Heart right ventricle (tissue), 16 donors: ENCODE data around the gene EBNA1BP2. TPM values are rescaled to one million over a fixed set of nuclear protein-coding genes. Genes with fewer than 3 reads are reported as not detected.
"Not testable (repeated sequence)": the region's sequence is repeated elsewhere in the genome, so short reads cannot be mapped to it uniquely, and the experiment has no call there.

Source experiments
- ATAC-seq, 8 donors: fragments of 200-7000 bp; cut with Tn5 transposase; one replicate each; pipeline ENCODE4 v1.9.1; 2020; ENCODE audit warnings: mild to moderate bottlenecking in 8 of 8, moderate library complexity in 8 of 8, moderate number of reproducible peaks in 1 of 8
- DNase-seq, 2 donors: peaks; one replicate each; pipeline ENCODE4 v3.0.0-alpha.2; 2020
- H3K27ac ChIP-seq, 10 donors: fragments of 200-600 bp; sonication (generic) in 2 of 10; one replicate each; pipeline versions ENCODE4 v1.5.0 to v1.8.0; 2020 to 2022; ENCODE audit warnings: mild to moderate bottlenecking in 3 of 10
- H3K27me3 ChIP-seq, 7 donors: fragments of 200-600 bp; one replicate each; pipeline ENCODE4 v1.8.0; 2021 to 2022; ENCODE audit warnings: mild to moderate bottlenecking in 2 of 7
- H3K36me3 ChIP-seq, 9 donors: fragments of 200-600 bp; sonication (generic) in 1 of 9; one replicate each; pipeline versions ENCODE4 v1.5.0 to v1.8.0; 2020 to 2022; ENCODE audit warnings: mild to moderate bottlenecking in 2 of 9
- H3K4me1 ChIP-seq, 9 donors: fragments of 200-600 bp; sonication (generic) in 1 of 9; one replicate each; pipeline versions ENCODE4 v1.5.0 to v1.8.0; 2020 to 2022; ENCODE audit warnings: mild to moderate bottlenecking in 4 of 9
- H3K4me3 ChIP-seq, 10 donors: fragments of 200-600 bp; sonication (generic) in 2 of 10; one replicate each; pipeline versions ENCODE4 v1.5.0 to v1.8.0; 2020 to 2022; ENCODE audit warnings: mild to moderate bottlenecking in 7 of 10, moderate library complexity in 2 of 10
- H3K9me3 ChIP-seq, 11 donors: fragments of 200-600 bp in 10 of 11; sonication (generic) in 2 of 11; one replicate each; pipeline versions ENCODE4 v1.5.0 to v1.8.0; 2013 to 2022; ENCODE audit warnings: mild to moderate bottlenecking in 2 of 11, control low read depth in 1 of 11, moderate library complexity in 1 of 11
- WGBS, 2 donors: extraction: QIAGEN DNeasy Blood & Tissue Kit; methylation state at CpG; one replicate each; pipeline ENCODE4 v1.1.7; 2013; ENCODE audit warnings: inconsistent platforms in 1 of 2; 5-methylcytosine and 5-hydroxymethylcytosine counted together
- intact Hi-C, 10 donors: fragments of 100-400 bp; cut with DNase I; formaldehyde crosslinking; loops; one replicate each; pipeline versions ENCODE4 v1.11.1 to v1.14.2; 2022
- microRNA-seq, 2 donors: library from miRNA; unstranded; fragments of <30 nt; microRNA quantifications; one replicate each; pipeline ENCODE4 v1.2.0, GENCODE V29; 2021
- polyA plus RNA-seq, 2 donors: library from polyadenylated mRNA; stranded (reverse); fragments of 200-250 nt; gene quantifications; one replicate each; pipeline ENCODE4 v1.2.3, GENCODE V29; 2013
- total RNA-seq, 10 donors: library from RNA; stranded (reverse); fragmentation: NEBNext Ultra II Directional in 3 of 10; extraction: Animal tissue kit (Norgen Biotek cat#: 25700) in 3 of 10; gene quantifications; one replicate each; pipeline versions ENCODE4 v1.2.1 to v1.2.4, GENCODE V29; 2021 to 2023
- TF ChIP-seq, protein P1 (sequence below), 9 donors: fragments of 200-600 bp; sonication (generic) in 2 of 9; IDR thresholded peaks; one replicate each; pipeline versions ENCODE4 v1.5.0 to v1.8.0; 2021 to 2022; ENCODE audit warnings: antibody characterized with exemption in 9 of 9, mild to moderate bottlenecking in 5 of 9, moderate library complexity in 1 of 9
- donor health status: Arrhythmogenic right ventricular cardiomyopathy.
- donor health status: ischemic (EF 13 %, LVEDD 7.1; RV severe dilation, severe dysfunction).
- donor health status: healthy with polysubstance abuse.
- donor health status: DM: no; HTN: yes; CAD: no.
- donor health status: DM: no; HTN: no; CAD: no.
- donor health status: ischemic (EF 25% LVEDD 6.9; RV normal size, moderate dysfunction).
- donor health status: ischemic (EF 25% LVEDD 5.7; RV mildly dilated, moderate dysfunction).
- donor health status: healthy.
- donor health status: DM: yes; HTN: yes; CAD: no.
- donor health status: Ischemic cardiomyopathy.
- donor health status: ischemic (EF 35%, LVEDD 5.7; RV mildly dilated, moderate dysfunction).
- donor health status: nonischemic (EF 11% LVEDD 7.7; RV severe dilation, severe dysfunction).
- donor health status: DM: yes; HTN: yes; CAD: no.
- donor health status: PGD.
- donor health status: ischemic (EF 29% LVEDD 5.4; RV normal size, mild dysfunction).
- donor health status: nonischemic (EF 23%, LVEDD 6.1; RV moderate dilation, normal function).

Gene EBNA1BP2
- total and polyA plus RNA-seq, 12 donors, result 18.8 to 121 (median 25.9) TPM

DNA sequence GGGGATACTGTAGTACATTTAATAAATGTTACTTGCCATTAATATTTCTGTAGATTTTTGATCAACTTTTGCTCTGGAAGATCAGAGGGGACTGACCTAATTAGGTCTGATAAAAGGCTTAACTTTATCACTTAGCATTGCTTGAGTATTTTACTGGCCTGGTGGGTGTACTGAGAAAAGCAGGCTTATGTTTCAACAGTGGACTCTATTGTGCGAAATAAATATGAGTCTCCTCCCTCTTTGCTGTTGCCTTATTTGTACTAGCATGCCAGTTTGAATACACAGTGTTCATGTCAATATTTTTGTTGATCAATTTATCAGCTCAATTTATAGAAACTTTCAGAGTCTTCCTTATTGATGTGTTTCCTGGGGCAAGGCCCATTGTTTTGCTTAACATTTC lies 49.1 kb downstream of the EBNA1BP2 start:
- Histone ChIP-seq H3K4me3 (no peak overlapping the region), H3K27me3 (peaks cover 0 to 29% (median 8%) of the 10 kb centered on the region in 7 donors), H3K27ac (no peak overlapping the region), H3K9me3 (no peaks in the 10 kb centered on the region), H3K4me1 (no peaks in the 10 kb centered on the region), H3K36me3 (no peaks in the 10 kb centered on the region)
- intact Hi-C loops, result no loop called here
- TF ChIP-seq, protein P1, sequence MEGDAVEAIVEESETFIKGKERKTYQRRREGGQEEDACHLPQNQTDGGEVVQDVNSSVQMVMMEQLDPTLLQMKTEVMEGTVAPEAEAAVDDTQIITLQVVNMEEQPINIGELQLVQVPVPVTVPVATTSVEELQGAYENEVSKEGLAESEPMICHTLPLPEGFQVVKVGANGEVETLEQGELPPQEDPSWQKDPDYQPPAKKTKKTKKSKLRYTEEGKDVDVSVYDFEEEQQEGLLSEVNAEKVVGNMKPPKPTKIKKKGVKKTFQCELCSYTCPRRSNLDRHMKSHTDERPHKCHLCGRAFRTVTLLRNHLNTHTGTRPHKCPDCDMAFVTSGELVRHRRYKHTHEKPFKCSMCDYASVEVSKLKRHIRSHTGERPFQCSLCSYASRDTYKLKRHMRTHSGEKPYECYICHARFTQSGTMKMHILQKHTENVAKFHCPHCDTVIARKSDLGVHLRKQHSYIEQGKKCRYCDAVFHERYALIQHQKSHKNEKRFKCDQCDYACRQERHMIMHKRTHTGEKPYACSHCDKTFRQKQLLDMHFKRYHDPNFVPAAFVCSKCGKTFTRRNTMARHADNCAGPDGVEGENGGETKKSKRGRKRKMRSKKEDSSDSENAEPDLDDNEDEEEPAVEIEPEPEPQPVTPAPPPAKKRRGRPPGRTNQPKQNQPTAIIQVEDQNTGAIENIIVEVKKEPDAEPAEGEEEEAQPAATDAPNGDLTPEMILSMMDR (IDR thresholded peaks at IDR 0.05), result no peak
- DNase-seq (no peak), ATAC-seq (no peak)
- 94% methylated on average over 1 of the region's 1 CpG for WGBS, 2 donors

DNA sequence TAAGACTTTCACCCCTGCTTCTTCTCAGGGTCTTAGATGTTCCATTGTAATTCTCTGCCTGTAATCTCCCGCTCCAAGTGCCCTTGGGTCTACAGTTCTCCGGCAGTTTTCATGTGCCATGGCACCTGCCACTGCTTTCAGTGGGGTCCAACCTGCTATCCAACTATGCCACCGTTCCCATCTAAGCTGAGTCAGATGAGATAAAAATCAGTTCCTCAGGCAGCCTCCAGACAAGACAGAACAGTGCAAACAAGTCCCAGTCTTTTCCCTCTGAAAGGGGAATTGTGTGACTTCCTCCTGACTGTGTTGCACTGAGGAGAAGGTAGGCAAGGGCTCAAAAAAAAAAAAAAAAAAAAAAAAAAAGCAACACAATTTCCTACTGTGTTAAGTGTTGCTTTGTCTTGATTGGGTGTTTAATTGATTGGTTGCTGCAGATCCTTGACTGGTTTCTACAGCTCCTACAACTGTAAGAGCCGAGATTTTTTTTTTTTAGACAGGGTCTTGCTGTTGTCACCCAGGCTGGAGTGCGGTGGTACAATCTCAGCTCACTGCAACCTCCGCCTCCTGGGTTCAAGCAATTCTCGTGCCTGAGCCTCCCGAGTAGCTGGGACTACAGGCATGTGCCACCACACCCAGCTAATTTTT lies 50.7 kb downstream of the EBNA1BP2 start:
- Histone ChIP-seq H3K4me1 (no peaks in the 10 kb centered on the region), H3K27me3 (peaks cover 0 to 18% (median 8%) of the 10 kb centered on the region in 7 donors), H3K9me3 (no peaks in the 10 kb centered on the region), H3K27ac (no peak overlapping the region), H3K4me3 (no peak overlapping the region), H3K36me3 (no peaks in the 10 kb centered on the region)
- TF ChIP-seq, protein P1 (IDR thresholded peaks at IDR 0.05), result no peak
- WGBS, 2 donors, result 87% methylated on average over 8 of the region's 8 CpGs
- DNase-seq (no peak), ATAC-seq (no peak)
- intact Hi-C loops, result no loop called here

DNA sequence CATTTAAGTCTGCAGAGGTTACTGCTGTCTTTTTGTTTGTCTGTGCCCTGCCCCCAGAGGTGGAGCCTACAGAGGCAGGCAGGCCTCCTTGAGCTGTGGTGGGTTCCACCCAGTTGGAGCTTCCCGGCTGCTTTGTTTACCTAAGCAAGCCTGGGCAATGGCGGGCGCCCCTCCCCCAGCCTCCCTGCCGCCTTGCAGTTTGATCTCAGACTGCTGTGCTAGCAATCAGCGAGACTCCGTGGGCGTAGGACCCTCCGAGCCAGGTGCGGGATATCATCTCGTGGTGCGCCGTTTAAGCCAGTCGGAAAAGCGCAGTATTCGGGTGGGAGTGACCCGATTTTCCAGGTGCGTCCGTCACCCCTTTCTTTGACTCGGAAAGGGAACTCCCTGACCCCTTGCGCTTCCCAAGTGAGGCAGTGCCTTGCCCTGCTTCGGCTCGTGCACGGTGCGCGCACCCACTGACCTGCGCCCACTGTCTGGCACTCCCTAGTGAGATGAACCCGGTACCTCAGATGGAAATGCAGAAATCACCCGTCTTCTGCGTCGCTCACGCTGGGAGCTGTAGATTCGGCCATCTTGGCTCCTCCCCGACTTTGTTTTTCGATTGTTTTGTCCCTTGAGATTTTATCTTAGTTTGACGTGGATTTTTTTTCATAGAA lies 52.0 kb downstream of the EBNA1BP2 start:
- H3K9me3 ChIP-seq, ATAC-seq, H3K36me3 ChIP-seq, DNase-seq, H3K4me1 ChIP-seq, intact Hi-C loops, H3K4me3 ChIP-seq, H3K27ac ChIP-seq: not testable (repeated sequence)
- WGBS, 2 donors, result 77% methylated on average over 23 to 32 of the region's 35 CpGs
- peaks cover 0 to 18% (median 8%) of the 10 kb centered on the region in 7 donors for H3K27me3 ChIP-seq

Small RNA genes within 50 kb of the gene (microRNA-seq; reads per million reads assigned to microRNA genes)
- gene MIR6733, result 0.51 to 0.60 reads per million in 2 donors

Other genes with a start within 250 kb of the EBNA1BP2 start
- 10 to 100 TPM in 9 of 10 donors, 1 to 10 TPM in 1; 8.2 to 63.7 (median 28.9) TPM for gene SLC2A1, start 213.4 kb downstream of the EBNA1BP2 start, total RNA-seq
- 10 to 100 TPM in 1 of 2 donors, 1 to 10 TPM in 1; 6.7 to 98.7 TPM for gene SLC2A1, start 213.4 kb downstream of the EBNA1BP2 start, polyA plus RNA-seq
- under 1 TPM in 5 of 10 donors, not detected in 5; 0.10 to 0.35 (median 0.16) TPM for gene CFAP57, start within 50 bp of the EBNA1BP2 start, total RNA-seq
- under 1 TPM; 0.09 to 0.29 TPM for gene CFAP57, start within 50 bp of the EBNA1BP2 start, polyA plus RNA-seq
- under 1 TPM in 5 of 10 donors, not detected in 5; 0.15 to 0.37 (median 0.26) TPM for gene TMEM125, start 97.7 kb upstream of the EBNA1BP2 start, total RNA-seq
- under 1 TPM in 1 of 2 donors, not detected in 1; 0.16 TPM for gene TMEM125, start 97.7 kb upstream of the EBNA1BP2 start, polyA plus RNA-seq
- not detected for gene C1orf210, start 113.3 kb upstream of the EBNA1BP2 start, total RNA-seq
- not detected for gene C1orf210, start 113.3 kb upstream of the EBNA1BP2 start, polyA plus RNA-seq
- gene TIE1, start 128.7 kb upstream of the EBNA1BP2 start, total RNA-seq, result 10 to 100 TPM; 19.9 to 55.8 (median 28.4) TPM
- 10 to 100 TPM; 38.7 to 43.7 TPM for gene TIE1, start 128.7 kb upstream of the EBNA1BP2 start, polyA plus RNA-seq
- gene MPL, start 165.5 kb upstream of the EBNA1BP2 start, total RNA-seq, result 1 to 10 TPM in 1 of 10 donors, under 1 TPM in 9; 0.21 to 1.2 (median 0.42) TPM
- under 1 TPM; 0.03 to 0.22 TPM for gene MPL, start 165.5 kb upstream of the EBNA1BP2 start, polyA plus RNA-seq
- gene CDC20, start 186.7 kb upstream of the EBNA1BP2 start, total RNA-seq, result 1 to 10 TPM in 6 of 10 donors, under 1 TPM in 4; 0.15 to 9.6 (median 1.5) TPM
- gene CDC20, start 186.7 kb upstream of the EBNA1BP2 start, polyA plus RNA-seq, result 1 to 10 TPM in 1 of 2 donors, under 1 TPM in 1; 0.49 to 1.2 TPM
- 10 to 100 TPM; 18.4 to 49.3 (median 28.3) TPM for gene ELOVL1, start 195.7 kb upstream of the EBNA1BP2 start, total RNA-seq
- gene ELOVL1, start 195.7 kb upstream of the EBNA1BP2 start, polyA plus RNA-seq, result 10 to 100 TPM; 24.3 to 82.0 TPM
- gene MED8, start 217.5 kb upstream of the EBNA1BP2 start, total RNA-seq, result 10 to 100 TPM; 10.5 to 22.5 (median 13.9) TPM
- gene MED8, start 217.5 kb upstream of the EBNA1BP2 start, polyA plus RNA-seq, result 10 to 100 TPM; 11.8 to 32.4 TPM
- 10 to 100 TPM; 20.5 to 38.3 (median 26.0) TPM for gene SZT2, start 217.6 kb upstream of the EBNA1BP2 start, total RNA-seq
- gene SZT2, start 217.6 kb upstream of the EBNA1BP2 start, polyA plus RNA-seq, result 10 to 100 TPM in 1 of 2 donors, 1 to 10 TPM in 1; 8.6 to 44.0 TPM